Adrenal gland (tissue), 12 donors: ENCODE measurements around the gene RSRC1. TPM values are rescaled to one million over a fixed set of nuclear protein-coding genes. Genes with fewer than 3 reads are reported as not detected.
"Not testable (repeated sequence)": the region's sequence is repeated elsewhere in the genome, so short reads cannot be mapped to it uniquely, and the experiment has no call there.

Experiments used
- DNase-seq, 7 donors: peaks; one replicate each; pipeline ENCODE4 v3.0.0-alpha.2; 2019 to 2020
- H3K27ac ChIP-seq, 5 donors: fragments of 200-600 bp; sonication (generic) in 4 of 5; 1 replicate in 3 of 5; 2 replicates in 2 of 5; pipeline versions ENCODE4 v1.5.1 to v1.8.0; 2016 to 2020; ENCODE audit warnings: mild to moderate bottlenecking in 1 of 5
- H3K27me3 ChIP-seq: fragments of 200-600 bp; 2 replicates; pipeline ENCODE4 v1.8.0; 2021
- H3K36me3 ChIP-seq, 2 donors: fragments of 200-600 bp; replicated peaks in 1 of 2; 1 replicate in 1 of 2; 2 replicates in 1 of 2; pipeline versions ENCODE4 v1.5.1 to v1.8.0; 2018 to 2022
- H3K4me1 ChIP-seq, 2 donors: fragments of 200-600 bp; replicated peaks in 1 of 2; 1 replicate in 1 of 2; 2 replicates in 1 of 2; pipeline versions ENCODE4 v1.5.1 to v1.8.0; 2018 to 2021
- H3K4me3 ChIP-seq, 4 donors: fragments of 200-600 bp; sonication (generic) in 3 of 4; one replicate each; pipeline ENCODE4 v1.5.1; 2016 to 2018
- H3K9me3 ChIP-seq, 3 donors: fragments of 200-600 bp; sonication (generic) in 1 of 3; replicated peaks in 1 of 3; 1 replicate in 2 of 3; 2 replicates in 1 of 3; pipeline versions ENCODE4 v1.5.1 to v1.8.0; 2016 to 2021
- POLR2A ChIP-seq, 2 donors: fragments of 450-650 bp; IDR thresholded peaks; one replicate each; pipeline ENCODE4 v1.6.1; 2017; ENCODE audit warnings: antibody characterized with exemption in 2 of 2, mild to moderate bottlenecking in 2 of 2, moderate library complexity in 1 of 2
- WGBS, 4 donors: extraction: QIAGEN DNeasy Blood & Tissue Kit in 2 of 4; methylation state at CpG; one replicate each; pipeline versions ENCODE4 v1.1.5 to v1.1.7; 2013 to 2017; 5-methylcytosine and 5-hydroxymethylcytosine counted together
- intact Hi-C, 2 donors: fragments of 100-400 bp; cut with DNase I; formaldehyde crosslinking; loops; one replicate each; pipeline versions ENCODE4 v1.14.1 to v1.15.0; 2022 to 2023
- polyA plus RNA-seq, 3 donors: library from polyadenylated mRNA; stranded (reverse); fragments of 200-250 nt in 2 of 3; fragments of 350-450 nt in 1 of 3; fragmentation: Illumina TruSeq in 1 of 3; extraction: RNeasy Lipid Tissue Mini Kit (QIAGEN cat#74804) in 1 of 3; gene quantifications; one replicate each; pipeline ENCODE4 v1.2.3, GENCODE V29; 2013 to 2014
- total RNA-seq, 9 donors: library from RNA; depleted of rRNA in 4 of 9; stranded (reverse); fragments of >200 nt in 4 of 9; fragments of 120-200 nt in 1 of 9; fragmentation: NEBNext Ultra II Directional in 1 of 9; extraction: Animal tissue kit (Norgen Biotek cat#: 25700) in 1 of 9; gene quantifications; one replicate each; pipeline versions ENCODE4 v1.1.0 to v1.2.4, GENCODE V29; 2013 to 2023
- TF ChIP-seq, protein P1 (sequence below), 6 experiments: fragments of 450-650 bp in 4 of 6; fragments of 200-600 bp in 2 of 6; sonication (generic) in 1 of 6; IDR thresholded peaks; 1 replicate in 5 of 6; 2 replicates in 1 of 6; pipeline versions ENCODE4 v1.5.1 to v1.8.0; 2016 to 2021; ENCODE audit warnings: antibody characterized with exemption in 6 of 6, mild to moderate bottlenecking in 2 of 6, moderate library complexity in 1 of 6
- donor health status: healthy with polysubstance abuse.
- donor health status: Bipolar disorder and iron deficiency.
- donor health status: DM: yes; HTN: yes; CAD: no.
- donor health status: DM: no; HTN: no; CAD: no.
- donor health status: DM: no; HTN: no; CAD: no.
- donor health status: DM: yes; HTN: yes; CAD: no.

Gene RSRC1
- total and polyA plus RNA-seq, 12 donors, result 12.6 to 125 (median 37.5) TPM

DNA sequence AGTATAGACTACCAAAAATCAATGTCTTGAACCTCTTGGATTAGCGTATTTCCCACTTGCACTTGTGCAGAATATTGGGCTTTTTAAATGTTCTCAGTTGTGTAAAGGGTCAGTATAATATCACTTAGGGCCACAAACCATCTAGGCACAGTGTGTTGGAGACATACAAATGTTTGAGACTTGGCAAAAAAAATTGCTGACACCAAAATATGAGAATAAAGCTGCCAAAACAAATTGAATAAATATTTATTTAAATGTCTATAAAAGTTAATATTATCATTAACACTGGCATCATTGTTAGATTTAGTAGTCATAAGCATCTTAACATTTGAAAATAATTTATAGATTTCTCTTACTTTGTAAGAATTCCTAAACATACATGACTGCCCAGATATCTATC is 430.2 kb downstream of the RSRC1 start:
- no peak for DNase-seq
- no peaks in the 10 kb centered on the region for H3K27me3 ChIP-seq
- H3K4me1 ChIP-seq, result no peaks in the 10 kb centered on the region
- no peaks in the 10 kb centered on the region for H3K36me3 ChIP-seq
- 88 to 95% (median 91%) methylated on average over 1 of the region's 1 CpG for WGBS, 4 donors
- TF ChIP-seq, protein P1, sequence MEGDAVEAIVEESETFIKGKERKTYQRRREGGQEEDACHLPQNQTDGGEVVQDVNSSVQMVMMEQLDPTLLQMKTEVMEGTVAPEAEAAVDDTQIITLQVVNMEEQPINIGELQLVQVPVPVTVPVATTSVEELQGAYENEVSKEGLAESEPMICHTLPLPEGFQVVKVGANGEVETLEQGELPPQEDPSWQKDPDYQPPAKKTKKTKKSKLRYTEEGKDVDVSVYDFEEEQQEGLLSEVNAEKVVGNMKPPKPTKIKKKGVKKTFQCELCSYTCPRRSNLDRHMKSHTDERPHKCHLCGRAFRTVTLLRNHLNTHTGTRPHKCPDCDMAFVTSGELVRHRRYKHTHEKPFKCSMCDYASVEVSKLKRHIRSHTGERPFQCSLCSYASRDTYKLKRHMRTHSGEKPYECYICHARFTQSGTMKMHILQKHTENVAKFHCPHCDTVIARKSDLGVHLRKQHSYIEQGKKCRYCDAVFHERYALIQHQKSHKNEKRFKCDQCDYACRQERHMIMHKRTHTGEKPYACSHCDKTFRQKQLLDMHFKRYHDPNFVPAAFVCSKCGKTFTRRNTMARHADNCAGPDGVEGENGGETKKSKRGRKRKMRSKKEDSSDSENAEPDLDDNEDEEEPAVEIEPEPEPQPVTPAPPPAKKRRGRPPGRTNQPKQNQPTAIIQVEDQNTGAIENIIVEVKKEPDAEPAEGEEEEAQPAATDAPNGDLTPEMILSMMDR (IDR thresholded peaks at IDR 0.05), result no peak
- no peak for TF ChIP-seq POLR2A (IDR thresholded peaks at IDR 0.05)
- intact Hi-C loops, result loop anchor here in 1 of 2 donors (10.0 kb wide), 1 partner anchor 105 kb away; the partner anchor contains the start of gene GFM1
- H3K27ac ChIP-seq, result no peak overlapping the region
- no peaks in the 10 kb centered on the region for H3K9me3 ChIP-seq
- no peak overlapping the region for H3K4me3 ChIP-seq

DNA sequence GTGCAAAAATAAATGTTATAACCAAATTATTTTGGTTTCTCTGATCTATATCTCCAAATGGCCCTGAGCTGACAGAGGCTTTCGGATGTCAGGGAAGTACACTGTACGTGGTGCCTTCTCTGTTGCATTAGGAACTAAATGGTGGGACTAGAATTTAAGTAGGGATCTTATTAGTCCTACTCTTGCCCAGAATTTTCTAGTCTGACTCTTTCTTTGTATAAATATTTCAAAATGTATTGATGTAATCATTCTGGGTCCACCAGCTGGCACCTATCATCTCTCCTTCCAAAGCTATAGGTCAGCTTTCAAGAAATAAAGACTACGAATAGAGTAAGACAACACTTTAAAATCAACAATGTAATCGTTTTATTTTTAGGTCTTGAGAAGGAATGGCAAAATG is 438.8 kb downstream of the RSRC1 start:
- TF ChIP-seq POLR2A (IDR thresholded peaks at IDR 0.05), result no peak
- TF ChIP-seq, protein P1 (IDR thresholded peaks at IDR 0.05), result no peak
- Histone ChIP-seq H3K9me3 (no peaks in the 10 kb centered on the region), H3K4me1 (no peaks in the 10 kb centered on the region), H3K36me3 (no peaks in the 10 kb centered on the region), H3K4me3 (no peak overlapping the region), H3K27ac (no peak overlapping the region), H3K27me3 (no peaks in the 10 kb centered on the region)
- 68 to 72% (median 71%) methylated on average over 4 of the region's 4 CpGs for WGBS, 4 donors
- DNase-seq, result no peak
- intact Hi-C loops, result loop anchor here in 1 of 2 donors (10.0 kb wide), 1 partner anchor 96 kb away; the partner anchor contains the start of gene GFM1

DNA sequence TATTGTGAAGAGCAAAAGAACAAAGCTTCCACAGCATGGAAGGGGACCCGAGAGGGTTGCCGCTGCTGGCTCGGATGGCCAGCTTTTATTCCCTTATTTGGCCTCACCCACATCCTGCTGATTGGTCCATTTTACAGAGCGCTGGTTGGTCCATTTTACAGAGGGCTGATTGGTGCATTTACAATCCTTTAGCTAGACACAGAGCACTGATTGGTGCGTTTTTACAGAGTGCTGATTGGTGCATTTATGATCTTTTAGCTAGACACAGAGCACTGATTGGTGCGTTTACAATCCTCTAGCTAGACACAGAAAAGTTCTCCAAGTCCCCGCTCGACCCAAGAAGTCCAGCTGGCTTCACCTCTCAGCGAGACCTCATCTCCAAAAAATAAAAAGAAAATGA is 440.0 kb downstream of the RSRC1 start:
- H3K9me3 ChIP-seq, DNase-seq, H3K4me3 ChIP-seq, H3K27ac ChIP-seq, H3K27me3 ChIP-seq, H3K4me1 ChIP-seq, H3K36me3 ChIP-seq: not testable (repeated sequence)
- intact Hi-C loops, result loop anchor here in 1 of 2 donors (10.0 kb wide), 1 partner anchor 95 kb away; the partner anchor contains the start of gene GFM1
- 95 to 98% (median 97%) methylated on average over 9 of the region's 9 CpGs for WGBS, 4 donors

DNA sequence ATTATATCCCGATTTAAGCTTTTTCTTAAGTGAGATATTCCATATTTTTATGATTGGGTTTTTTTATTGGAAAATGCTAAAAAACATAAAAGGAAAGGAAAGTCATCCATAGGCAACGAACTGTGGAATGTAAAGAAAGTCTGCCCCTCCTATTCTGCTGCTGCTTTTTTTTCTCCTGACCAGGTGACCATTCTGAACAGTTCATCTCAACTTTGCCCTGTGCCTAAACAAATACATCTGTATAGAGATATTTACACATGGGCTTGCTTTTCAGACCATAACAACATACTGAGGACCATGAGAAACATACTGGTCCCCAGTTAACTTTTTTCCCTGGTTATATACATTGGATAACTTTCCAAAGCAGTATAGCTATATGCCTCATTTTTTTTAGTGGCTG is 442.2 kb downstream of the RSRC1 start:
- Histone ChIP-seq H3K9me3 (no peaks in the 10 kb centered on the region), H3K27me3 (no peaks in the 10 kb centered on the region), H3K4me1 (no peaks in the 10 kb centered on the region), H3K27ac (no peak overlapping the region), H3K36me3 (no peaks in the 10 kb centered on the region), H3K4me3 (no peak overlapping the region)
- intact Hi-C loops, result no loop called here
- DNase-seq, result no peak
- WGBS, 4 donors, result 82 to 90% (median 89%) methylated on average over 2 of the region's 2 CpGs
- TF ChIP-seq POLR2A (IDR thresholded peaks at IDR 0.05), result no peak
- TF ChIP-seq, protein P1 (IDR thresholded peaks at IDR 0.05), result no peak

DNA sequence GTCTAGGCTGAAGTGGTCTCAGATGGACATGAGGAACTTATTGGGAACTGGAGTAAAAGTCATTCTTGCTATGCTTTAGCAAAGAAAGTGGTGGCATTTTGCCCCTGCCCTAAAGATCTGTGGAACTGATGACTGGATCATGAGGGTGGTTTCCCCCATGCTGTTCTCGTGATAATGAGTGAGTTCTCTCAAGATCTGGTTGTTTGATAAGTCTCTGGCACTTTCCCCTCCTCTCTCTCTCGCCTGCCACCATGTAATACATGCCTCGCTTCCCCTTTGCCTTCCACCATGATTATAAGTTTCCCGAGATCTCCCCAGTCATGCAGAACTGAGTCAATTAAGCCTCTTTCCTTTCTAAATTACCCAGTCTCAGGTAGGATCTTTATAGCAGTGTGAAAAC is 449.6 kb downstream of the RSRC1 start:
- Histone ChIP-seq H3K9me3 (no peaks in the 10 kb centered on the region), H3K36me3 (no peaks in the 10 kb centered on the region), H3K27ac (no peak overlapping the region), H3K4me1 (no peaks in the 10 kb centered on the region), H3K4me3 (no peak overlapping the region), H3K27me3 (no peaks in the 10 kb centered on the region)
- WGBS, 4 donors, result 77 to 83% (median 82%) methylated on average over 4 of the region's 4 CpGs
- no peak for TF ChIP-seq POLR2A (IDR thresholded peaks at IDR 0.05)
- TF ChIP-seq, protein P1 (IDR thresholded peaks at IDR 0.05), result no peak
- intact Hi-C loops, result no loop called here
- no peak for DNase-seq
